ENCODE results near the gene LIN7B. TPM values are rescaled to one million over a fixed set of nuclear protein-coding genes. Genes with fewer than 3 reads are reported as not detected.

The LIN7B gene
- total and polyA plus RNA-seq, 2 of the 13 experiments (the other 11 are each of a cell fraction or from before 2014, with no cell fraction given) = 5.3 to 7.6 TPM

- DNase-seq (ENCODE audit: low spot score) (no peak), FAIRE-seq (no peak), ATAC-seq (no peak)
- no TSS peak for BruUV-seq (replicated peaks)
- Histone ChIP-seq H3K36me3 (replicated peaks in 1 of 2; ENCODE audit: control insufficient read depth in 1 of 2, insufficient read depth in 2 of 2, low read length in 2 of 2) (no peaks in the 10 kb centered on the region), H3K27me3 (ENCODE audit: control insufficient read depth in 1 of 2, insufficient read depth in 2 of 2, low read length in 2 of 2) (no peaks in the 10 kb centered on the region; a peak in 2 of 5 replicates), H3K4me2 (ENCODE audit: low read depth, low read length) (peak overlapping the region; percentile 94), H3K9me3 (ENCODE audit: low read length) (no peaks in the 10 kb centered on the region), H3K9ac (ENCODE audit: insufficient read depth, low read depth, low read length) (no peak overlapping the region), H4K20me1 (ENCODE audit: insufficient read depth, low read length) (no peaks in the 10 kb centered on the region), H3K4me3 (replicated peaks in 1 of 3; ENCODE audit: insufficient read depth in 1 of 3, low read depth in 2 of 3, low read length in 3 of 3) (peak overlapping the region in 1 of 3 experiments; percentile 86; a peak in 1 of 6 replicates), H3K4me1 (ENCODE audit: insufficient read depth, low read length) (peaks cover 54% of the 10 kb centered on the region), H3K79me2 (ENCODE audit: insufficient read depth, low read length) (no peaks in the 10 kb centered on the region), H3K27ac (ENCODE audit: extremely low read length, insufficient read depth, low read length) (no peak overlapping the region), H2AFZ (ENCODE audit: low read length) (no peak overlapping the region)
- WGBS (ENCODE audit: low lambda C conversion rate) = 89% methylated on average over 6 of the region's 11 CpGs
- in situ Hi-C loops (cut with HindIII; ENCODE audit: extremely low pct_ligation_motif_present, low pct_unique_long_range_greater_than_20kb) = no loop called here
- ChIA-PET CTCF (ENCODE audit: low intra/inter-chr PET ratio, low total read pairs) (no interaction called here), POLR2A (interaction anchor here (1.3 to 3.2 kb wide), 5 partner anchors 20 to 341 kb away, joined by 3 to 21 read pairs (median 10); partner anchors contain the start of genes GYS1, LIN7B and RUVBL2)
- intact Hi-C loops (cut with micrococcal nuclease; ENCODE audit: unreplicated experiment) = loop anchor here (5.0 kb wide), 1 partner anchor 51 kb away; no protein-coding TSS in a partner anchor
- TF ChIP-seq NCOA2 (CRISPR knock-in tag; IDR thresholded peaks at IDR 0.05) (no peak), ZSCAN9 (CRISPR knock-in tag; IDR thresholded peaks at IDR 0.05; ENCODE audit: borderline replicate concordance) (no peak), HOXA9 (CRISPR knock-in tag; IDR thresholded peaks at IDR 0.05; ENCODE audit: borderline replicate concordance) (no peak), TEAD2 (CRISPR knock-in tag; IDR thresholded peaks at IDR 0.05) (no peak), ZNF7 (CRISPR knock-in tag; IDR thresholded peaks at IDR 0.05) (no peak), SP5 (CRISPR knock-in tag; IDR thresholded peaks at IDR 0.05; ENCODE audit: borderline replicate concordance, low read depth) (no peak), ZNF44 (CRISPR knock-in tag; IDR thresholded peaks at IDR 0.05) (no peak), ZNF788 (CRISPR knock-in tag; IDR thresholded peaks at IDR 0.05; ENCODE audit: borderline replicate concordance) (no peak), ZNF503 (CRISPR knock-in tag; IDR thresholded peaks at IDR 0.05) (no peak), ZNF577 (CRISPR knock-in tag; IDR thresholded peaks at IDR 0.05; ENCODE audit: borderline replicate concordance, low read depth) (no peak), MATR3 (CRISPR knock-in tag; IDR thresholded peaks at IDR 0.05) (no peak), XRCC5 (optimal IDR thresholded peaks at IDR 0.05; ENCODE audit: low read length) (no peak), ADNP (CRISPR knock-in tag; IDR thresholded peaks at IDR 0.05) (no peak), ZNF720 (CRISPR knock-in tag; IDR thresholded peaks at IDR 0.05) (no peak), YEATS2 (CRISPR knock-in tag; IDR thresholded peaks at IDR 0.05; ENCODE audit: borderline replicate concordance) (no peak), HOMEZ (CRISPR knock-in tag; IDR thresholded peaks at IDR 0.05; ENCODE audit: low read depth) (no peak)
- TF ChIP-seq, protein P1, sequence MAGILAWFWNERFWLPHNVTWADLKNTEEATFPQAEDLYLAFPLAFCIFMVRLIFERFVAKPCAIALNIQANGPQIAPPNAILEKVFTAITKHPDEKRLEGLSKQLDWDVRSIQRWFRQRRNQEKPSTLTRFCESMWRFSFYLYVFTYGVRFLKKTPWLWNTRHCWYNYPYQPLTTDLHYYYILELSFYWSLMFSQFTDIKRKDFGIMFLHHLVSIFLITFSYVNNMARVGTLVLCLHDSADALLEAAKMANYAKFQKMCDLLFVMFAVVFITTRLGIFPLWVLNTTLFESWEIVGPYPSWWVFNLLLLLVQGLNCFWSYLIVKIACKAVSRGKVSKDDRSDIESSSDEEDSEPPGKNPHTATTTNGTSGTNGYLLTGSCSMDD (CRISPR knock-in tag; IDR thresholded peaks at IDR 0.05) = no peak
- TF ChIP-seq, protein P2, sequence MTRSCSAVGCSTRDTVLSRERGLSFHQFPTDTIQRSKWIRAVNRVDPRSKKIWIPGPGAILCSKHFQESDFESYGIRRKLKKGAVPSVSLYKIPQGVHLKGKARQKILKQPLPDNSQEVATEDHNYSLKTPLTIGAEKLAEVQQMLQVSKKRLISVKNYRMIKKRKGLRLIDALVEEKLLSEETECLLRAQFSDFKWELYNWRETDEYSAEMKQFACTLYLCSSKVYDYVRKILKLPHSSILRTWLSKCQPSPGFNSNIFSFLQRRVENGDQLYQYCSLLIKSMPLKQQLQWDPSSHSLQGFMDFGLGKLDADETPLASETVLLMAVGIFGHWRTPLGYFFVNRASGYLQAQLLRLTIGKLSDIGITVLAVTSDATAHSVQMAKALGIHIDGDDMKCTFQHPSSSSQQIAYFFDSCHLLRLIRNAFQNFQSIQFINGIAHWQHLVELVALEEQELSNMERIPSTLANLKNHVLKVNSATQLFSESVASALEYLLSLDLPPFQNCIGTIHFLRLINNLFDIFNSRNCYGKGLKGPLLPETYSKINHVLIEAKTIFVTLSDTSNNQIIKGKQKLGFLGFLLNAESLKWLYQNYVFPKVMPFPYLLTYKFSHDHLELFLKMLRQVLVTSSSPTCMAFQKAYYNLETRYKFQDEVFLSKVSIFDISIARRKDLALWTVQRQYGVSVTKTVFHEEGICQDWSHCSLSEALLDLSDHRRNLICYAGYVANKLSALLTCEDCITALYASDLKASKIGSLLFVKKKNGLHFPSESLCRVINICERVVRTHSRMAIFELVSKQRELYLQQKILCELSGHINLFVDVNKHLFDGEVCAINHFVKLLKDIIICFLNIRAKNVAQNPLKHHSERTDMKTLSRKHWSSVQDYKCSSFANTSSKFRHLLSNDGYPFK (CRISPR knock-in tag; IDR thresholded peaks at IDR 0.05; ENCODE audit: borderline replicate concordance) = no peak
Observed at GRCh38 chr19:49148044-49148682, 34.0 kb downstream of the LIN7B start.

All from HepG2 (cell line).